HG03565 (cell line): ENCODE data around the gene PHYKPL.
A peak's percentile ranks its signal among the peaks of the same experiment; 100 is the strongest.

Experiments used
- ATAC-seq: cut with Tn5 transposase; IDR thresholded peaks from one replicate; pipeline ENCODE4 v1.9.1; 2021; ENCODE audit warnings: mild to moderate bottlenecking, moderate library complexity; ENCODE audit not compliant: unreplicated experiment

Gene PHYKPL

DNA sequence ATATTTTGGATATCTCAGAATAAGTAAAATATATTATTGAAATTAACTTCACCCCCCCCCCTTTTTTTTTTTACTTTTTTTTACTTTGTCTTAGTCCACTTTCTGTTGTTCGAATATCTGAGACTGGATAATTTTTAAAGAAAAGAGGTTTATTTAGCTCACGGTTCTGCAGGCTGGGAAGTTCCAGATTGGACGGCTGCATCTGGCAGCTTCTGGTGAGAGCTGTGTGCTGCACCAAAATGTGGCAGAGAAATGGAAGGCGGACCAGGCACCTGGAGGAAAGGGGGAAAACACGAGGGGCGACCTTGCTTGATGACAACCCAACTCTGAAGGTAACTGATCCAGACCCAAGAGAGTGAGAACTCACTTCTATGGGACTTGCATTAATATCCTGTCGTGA, 39.8 kb downstream of the PHYKPL start:
- no peak for ATAC-seq

DNA sequence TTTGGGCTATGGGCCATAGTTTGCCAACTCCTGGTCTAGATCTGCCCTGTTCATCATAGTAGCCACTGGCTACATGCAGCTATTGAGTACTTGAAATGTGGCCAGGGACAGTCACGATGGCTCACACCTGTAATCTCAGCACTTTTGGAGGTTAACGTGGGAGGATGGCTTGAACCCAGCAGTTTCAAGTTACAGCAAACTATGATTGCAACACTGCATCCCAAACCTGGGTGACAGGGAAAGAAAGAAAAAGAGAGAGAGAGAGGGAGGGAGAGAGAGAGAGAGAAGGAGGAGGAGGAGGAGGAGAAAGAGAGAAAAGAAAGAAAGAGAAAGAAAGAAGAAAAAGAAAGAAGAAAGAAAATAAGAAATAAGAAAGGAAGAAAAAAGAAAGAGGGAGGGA, 40.4 kb downstream of the PHYKPL start:
- ATAC-seq = no peak

DNA sequence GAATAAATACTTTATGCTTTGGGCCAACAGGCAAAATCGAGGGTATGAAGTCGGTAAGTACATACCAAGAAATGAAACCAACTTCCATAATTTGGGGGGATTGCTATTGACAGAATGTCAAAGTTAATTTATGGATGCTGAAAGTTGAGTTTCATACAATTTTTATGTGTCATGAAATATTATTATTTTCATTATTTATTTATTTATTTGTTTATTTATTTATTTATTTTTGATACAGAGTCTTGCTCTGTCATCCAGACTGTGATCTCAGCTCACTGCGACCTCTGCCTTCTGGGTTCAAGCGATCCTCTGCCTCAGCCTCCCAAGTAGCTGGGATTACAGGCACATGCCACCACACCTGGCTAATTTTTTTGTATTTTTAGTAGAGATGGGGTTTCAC, 40.9 kb downstream of the PHYKPL start:
- no peak for ATAC-seq

DNA sequence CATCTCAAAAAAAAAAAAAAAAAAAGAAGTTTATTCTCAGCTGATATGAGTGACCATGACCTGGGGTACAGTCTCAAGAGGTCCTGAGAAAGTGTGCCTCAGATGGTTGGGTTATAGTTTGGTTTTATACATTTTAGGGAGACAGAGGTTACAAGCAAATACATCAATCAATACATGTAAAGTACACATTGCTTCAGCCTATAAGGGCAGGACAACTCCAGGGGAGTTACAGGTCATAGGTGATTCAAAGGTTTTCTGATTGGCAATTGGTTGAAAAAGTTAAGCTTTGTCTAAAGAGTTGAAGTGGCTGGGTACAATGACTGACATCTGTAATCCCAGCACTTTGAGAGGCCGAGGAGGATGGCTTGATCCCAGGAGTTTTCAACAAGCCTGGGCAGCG, 43.2 kb downstream of the PHYKPL start:
- no peak for ATAC-seq

DNA sequence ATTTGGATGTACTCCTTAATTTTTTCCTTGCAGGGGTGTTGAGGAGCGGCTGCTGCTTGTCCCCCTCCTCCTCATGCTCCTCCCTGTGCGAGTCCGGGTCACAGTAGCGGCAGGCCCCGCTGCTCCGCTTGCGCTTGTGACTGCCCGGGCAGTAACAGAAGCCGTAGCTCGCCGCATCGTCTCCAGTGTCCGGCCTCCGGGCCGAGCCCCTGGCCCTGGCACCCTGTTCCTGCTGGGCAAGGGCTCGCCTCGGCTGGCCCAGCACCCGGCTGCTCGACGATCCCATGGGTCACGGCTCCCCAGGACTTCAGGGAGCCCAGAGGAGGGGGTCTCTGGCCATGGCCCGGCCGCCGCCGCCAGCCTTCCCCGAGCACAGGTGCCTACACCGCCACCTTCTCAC, 45.6 kb downstream of the PHYKPL start, which contains the start of gene GMCL2:
Gene GMCL2 (minus strand): TSS at position 358 of the 400 bp plus-strand sequence. CDS start 72 bp downstream, at position 286.
- no peak for ATAC-seq

DNA sequence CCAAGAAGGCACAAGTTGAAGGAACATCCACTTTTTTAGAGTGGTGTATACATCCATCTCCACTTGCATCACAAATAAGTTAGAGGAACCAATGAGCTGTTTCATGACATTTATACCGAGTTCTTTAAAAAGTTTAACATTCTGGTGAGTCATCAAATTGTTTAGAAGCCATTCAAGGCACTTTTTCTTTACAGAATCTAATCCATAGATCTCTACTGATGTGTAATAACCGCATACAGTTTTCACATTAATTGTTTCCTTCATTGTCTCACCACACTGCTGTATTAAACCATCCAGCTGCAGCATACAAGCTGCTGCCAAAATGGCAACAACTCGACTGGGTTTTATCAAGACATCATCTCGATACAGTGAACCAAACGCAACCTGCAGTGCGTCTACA, 46.2 kb downstream of the PHYKPL start:
- no peak for ATAC-seq

DNA sequence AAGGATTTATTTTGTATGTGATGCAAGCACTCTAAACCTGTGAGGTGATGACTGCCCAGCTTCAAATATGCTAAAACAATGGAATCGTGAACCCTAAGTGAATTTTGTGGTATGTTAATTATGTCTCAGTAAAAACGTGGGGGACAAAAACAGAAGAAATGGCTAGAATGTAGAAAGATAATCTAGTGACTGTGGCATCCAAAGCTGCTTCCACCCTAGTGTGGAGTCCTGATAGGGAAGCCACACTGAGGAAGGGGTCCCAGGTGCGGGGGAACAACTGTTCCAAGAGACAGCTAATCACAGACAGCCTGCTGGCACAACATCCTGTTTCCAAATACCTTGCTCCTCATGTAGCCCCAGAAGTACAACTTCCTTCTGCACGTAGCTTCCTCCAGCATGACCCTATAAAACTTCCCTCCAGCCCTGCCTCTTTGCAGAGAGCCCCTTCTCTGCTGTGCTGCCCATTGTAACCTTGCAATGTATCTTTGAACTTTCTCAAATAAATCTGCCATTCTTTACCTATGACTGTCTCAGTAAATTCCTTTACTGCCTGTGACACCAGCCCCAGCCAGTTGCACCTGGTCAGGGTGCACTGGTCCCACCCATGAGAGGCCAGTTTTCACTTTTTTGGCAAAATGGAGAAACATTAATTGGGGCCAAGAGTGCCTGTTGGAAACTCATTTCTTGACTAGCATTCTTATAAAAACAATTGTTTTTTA, 50.3 kb downstream of the PHYKPL start:
- ATAC-seq = no peak

DNA sequence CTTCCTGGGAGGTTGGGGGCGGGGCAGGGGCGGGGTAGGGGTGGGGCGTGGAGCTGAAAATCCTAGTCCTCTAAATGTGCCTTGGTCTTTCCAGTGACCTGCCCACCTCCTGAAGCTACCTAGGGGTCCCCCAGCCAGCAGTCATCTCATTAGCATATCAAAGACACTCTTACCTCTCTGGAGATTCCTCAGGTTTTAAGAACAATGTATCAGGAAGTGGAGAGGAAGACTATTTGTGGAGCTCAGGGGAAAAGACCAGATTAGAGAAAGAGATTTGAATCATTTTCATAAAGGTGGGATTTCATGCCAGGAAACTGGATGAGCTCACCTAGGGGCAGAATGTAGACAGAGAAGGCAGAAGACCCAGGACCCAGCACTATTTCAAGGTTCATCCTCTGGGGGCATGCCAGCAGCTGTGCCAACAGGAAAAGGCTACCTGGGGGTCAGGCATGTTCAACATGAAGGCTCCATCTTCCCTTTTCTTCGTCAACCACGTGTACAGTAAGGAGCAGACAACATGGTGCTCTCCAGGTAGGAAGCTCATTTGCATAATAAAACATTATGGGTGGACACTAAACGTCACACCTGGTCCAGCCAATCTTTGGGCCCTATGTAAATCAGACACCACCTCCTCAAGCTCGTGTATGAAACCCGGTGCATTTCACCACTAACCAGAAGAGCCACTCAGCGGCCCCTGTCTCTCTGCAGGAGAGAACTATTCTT, 52.3 kb downstream of the PHYKPL start:
- no peak for ATAC-seq

DNA sequence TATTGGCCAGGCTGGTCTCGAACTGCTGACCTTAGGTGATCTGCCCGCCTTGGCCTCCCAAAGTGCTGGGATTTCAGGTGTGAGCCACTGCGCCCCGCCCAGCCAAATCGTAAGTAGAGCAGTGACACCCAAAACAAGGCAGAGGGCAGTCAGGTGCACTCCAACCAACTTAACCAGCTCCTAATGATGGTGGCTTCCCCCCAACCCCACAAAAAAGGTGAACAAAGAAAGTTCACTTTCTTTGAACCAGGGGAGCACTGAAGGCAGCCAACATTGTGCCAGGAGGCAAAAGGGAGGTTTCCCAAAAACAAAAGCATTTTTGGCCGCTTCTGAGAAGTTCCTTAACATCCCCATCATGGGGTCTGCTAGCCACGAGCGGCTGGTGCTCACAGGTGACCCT, 55.0 kb downstream of the PHYKPL start:
- ATAC-seq = no peak

DNA sequence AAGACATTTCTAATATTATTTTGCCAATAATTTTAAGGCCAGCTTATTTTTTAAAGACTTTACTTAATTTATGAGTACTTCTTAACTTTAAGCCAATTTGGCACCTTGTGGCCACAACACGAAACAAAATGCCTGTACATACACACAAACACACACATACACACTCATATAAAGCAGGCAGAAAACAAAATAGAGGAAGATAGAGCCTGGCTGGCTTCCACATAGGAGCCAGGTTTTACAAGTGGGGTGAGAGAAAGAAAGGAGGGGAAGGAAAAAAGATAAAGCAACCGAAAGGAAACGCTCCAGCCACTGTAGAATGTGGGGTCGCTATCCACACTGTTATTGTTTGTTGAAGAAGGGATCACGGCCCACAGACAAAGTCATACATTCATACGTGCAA, 55.8 kb downstream of the PHYKPL start:
- ATAC-seq = no peak

DNA sequence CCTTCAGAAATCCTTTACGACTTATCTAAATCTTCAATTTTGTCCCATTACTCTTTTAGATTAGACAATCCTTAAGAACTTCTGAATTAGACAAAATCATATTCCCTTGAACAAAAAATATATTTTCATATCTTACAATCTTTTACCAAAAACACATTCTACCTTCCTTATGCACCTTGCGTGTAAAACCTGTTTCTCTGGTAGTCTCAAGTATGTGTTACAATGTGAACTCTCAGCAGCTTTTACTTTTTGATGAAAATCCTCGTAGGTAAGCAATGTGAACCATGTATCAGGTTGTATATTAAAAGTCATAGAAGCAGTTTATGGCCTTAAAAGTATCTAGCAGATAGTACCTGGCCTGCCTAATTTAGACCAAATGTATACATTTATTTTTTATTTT, 58.1 kb downstream of the PHYKPL start:
- no peak for ATAC-seq

DNA sequence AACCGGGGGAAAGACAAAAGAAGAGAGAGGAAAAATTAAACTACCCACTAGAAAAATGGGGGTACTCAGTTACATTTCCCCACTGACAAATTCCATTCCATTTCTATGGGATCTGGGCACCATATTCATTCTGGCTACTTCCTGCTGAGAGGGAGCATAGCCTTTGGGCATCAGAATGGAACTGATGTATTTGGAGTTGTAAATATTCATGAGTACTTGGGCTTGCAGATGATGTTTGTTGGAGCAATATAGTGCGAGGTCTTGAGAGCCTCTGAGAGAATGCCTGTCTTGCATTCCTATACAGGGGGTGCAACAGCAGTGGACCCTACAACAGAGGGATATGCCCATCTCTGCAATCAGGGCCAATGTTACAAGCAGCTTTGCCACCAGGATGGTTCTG, 62.1 kb downstream of the PHYKPL start:
- ATAC-seq = no peak

DNA sequence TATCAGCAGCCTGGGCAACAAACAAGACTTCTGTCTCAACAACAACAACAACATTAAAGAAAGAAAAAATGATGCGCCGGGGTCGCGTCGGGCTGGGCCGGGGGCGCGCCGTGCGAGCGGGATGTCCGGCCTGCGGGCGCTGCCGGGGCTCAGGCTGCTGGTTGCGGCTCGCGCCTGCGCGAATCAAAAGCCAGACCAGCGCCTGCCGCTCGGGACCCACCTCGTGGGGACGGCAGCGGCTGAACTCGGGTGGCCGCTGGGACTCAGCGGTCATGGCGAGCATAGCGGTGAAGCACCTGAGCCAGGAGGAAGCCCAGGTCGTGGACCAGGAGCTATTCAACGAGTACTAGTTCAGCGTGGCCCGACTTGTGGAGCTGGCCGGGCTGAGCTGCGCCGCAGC, 67.0 kb downstream of the PHYKPL start:
- no peak for ATAC-seq

DNA sequence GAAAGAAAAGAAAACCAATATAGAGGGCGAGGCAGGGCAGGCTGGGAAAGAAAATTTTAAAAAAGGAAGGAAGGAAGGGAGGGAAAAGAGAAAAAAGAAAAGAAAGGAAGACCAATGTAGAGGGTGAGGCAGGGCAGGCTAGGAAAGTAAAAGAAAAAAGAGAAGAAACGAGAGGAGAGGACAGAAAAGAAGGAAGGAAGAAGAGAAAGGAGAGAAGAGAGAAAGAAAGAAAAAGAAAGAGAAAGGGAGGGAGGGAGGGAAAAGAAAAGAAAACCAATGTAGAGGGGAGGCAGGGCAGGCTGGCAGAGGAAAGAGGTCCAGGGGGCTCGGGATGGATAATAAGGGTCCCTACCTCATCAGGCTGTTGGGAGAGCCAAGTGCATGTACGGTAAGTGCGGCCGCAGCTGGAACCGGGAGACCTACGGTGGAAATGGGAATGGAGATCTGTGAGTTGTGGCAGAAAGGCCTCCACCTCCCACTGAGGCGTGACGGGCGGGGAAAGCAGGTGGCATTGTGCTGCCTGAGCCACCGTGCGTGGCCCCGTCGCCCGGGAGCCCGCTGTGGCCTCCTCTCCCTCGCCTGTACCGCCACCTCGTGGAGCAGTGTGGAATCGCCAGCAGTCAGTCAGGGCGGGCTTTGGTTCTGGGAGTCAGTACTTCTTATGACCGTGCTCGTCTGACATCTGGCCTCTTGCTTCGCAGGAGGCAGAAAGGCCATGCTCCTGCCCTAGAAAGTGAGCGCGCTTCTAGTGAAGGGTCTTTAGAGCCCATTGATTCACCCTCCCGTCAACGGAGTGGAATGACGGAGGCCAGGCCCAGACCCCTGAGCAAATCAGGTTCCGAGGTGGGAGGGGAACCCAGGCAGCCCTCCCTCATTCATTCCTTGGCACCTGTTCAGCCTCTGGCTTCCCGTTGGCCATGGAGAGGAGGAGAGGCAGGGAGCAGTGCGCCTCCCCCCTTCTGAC, 68.5 kb downstream of the PHYKPL start:
- peak; percentile 75 for ATAC-seq

DNA sequence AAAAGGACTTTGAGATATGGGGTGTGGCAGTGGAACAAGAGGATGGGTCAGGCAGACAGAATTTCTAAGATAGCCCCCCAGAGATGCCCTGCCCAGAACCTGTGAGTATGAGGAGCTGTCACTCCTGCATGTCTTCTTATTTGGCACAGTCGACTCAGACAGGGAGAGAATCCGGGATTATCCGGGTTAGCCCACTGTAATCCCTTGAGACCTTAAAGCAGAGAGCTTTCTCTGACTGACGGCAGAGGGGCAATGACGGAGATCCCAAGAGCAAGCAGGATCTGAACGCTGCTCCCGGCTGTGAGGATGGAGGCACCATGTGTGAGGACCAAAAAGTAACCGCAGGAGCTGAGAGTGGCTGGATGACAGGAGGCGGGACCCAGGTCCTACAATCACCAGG, 70.1 kb downstream of the PHYKPL start:
- no peak for ATAC-seq

DNA sequence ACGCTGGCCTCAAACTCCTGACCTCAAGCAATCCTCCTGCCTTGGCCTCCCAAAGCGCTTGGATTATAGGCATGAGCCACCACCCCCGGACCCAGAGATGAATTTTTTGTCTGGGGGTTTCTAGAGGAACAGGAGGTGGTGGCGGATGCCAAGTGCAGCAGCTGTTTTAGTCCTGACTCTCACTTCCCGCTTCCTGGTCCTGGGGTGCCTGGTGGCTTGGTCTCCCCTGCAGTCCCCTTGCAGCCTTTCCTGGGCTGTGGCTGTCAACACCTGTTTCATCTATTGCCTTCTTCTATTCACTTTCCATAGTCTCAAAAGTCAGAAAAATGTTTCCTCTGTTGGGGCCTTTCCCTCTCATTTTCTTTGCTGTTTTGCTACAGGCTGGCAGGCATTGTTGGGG, 72.4 kb downstream of the PHYKPL start:
- no peak for ATAC-seq
